HEK293 (cell line): ENCODE measurements around the gene CNKSR2.

Source experiments
- ATF2 ChIP-seq: fragments of 450-650 bp; formaldehyde crosslinking; IDR thresholded peaks from 2 replicates; pipeline ENCODE4 v1.5.1; 2016; ENCODE audit warnings: missing biosample characterization, missing genetic modification characterization, low read depth
- MEIS1 ChIP-seq: sonication (generic); formaldehyde crosslinking; IDR thresholded peaks from 2 replicates; pipeline ENCODE4 v1.8.1; 2022; ENCODE audit warnings: missing genetic modification reagents, mild to moderate bottlenecking, borderline replicate concordance
- ZBTB8A ChIP-seq: fragments of 450-650 bp; formaldehyde crosslinking; IDR thresholded peaks from 2 replicates; pipeline ENCODE4 v1.5.1; 2016; ENCODE audit warnings: missing biosample characterization, missing genetic modification characterization
- ZNF133 ChIP-seq: fragments of 450-650 bp; formaldehyde crosslinking; IDR thresholded peaks from 2 replicates; pipeline ENCODE4 v1.5.1; 2016; ENCODE audit warnings: missing biosample characterization, missing genetic modification characterization
- ZNF350 ChIP-seq: fragments of 450-650 bp; formaldehyde crosslinking; IDR thresholded peaks from 2 replicates; pipeline ENCODE4 v1.5.0; 2017; ENCODE audit warnings: missing biosample characterization, mild to moderate bottlenecking, missing genetic modification characterization
- ZNF549 ChIP-seq: fragments of 450-650 bp; IDR thresholded peaks from 2 replicates; pipeline ENCODE4 v1.5.1; 2018; ENCODE audit warnings: missing biosample characterization, missing genetic modification characterization, mild to moderate bottlenecking, inconsistent platforms, moderate library complexity
- ZNF571 ChIP-seq: fragments of 450-650 bp; formaldehyde crosslinking; IDR thresholded peaks from 2 replicates; pipeline ENCODE4 v1.5.0; 2017; ENCODE audit warnings: missing biosample characterization, missing genetic modification characterization
- ZNF747 ChIP-seq: fragments of 450-650 bp; formaldehyde crosslinking; IDR thresholded peaks from 2 replicates; pipeline ENCODE4 v1.5.1; 2016; ENCODE audit warnings: missing biosample characterization, missing genetic modification characterization
- ZNF830 ChIP-seq: fragments of 450-650 bp; IDR thresholded peaks from 2 replicates; pipeline ENCODE4 v1.5.0; 2018; ENCODE audit warnings: missing biosample characterization, missing genetic modification characterization, low read depth, mild to moderate bottlenecking, moderate library complexity
- TF ChIP-seq, protein P1 (sequence below): fragments of 450-650 bp; formaldehyde crosslinking; IDR thresholded peaks from 2 replicates; pipeline ENCODE4 v1.5.1; 2016; ENCODE audit warnings: missing biosample characterization, missing genetic modification characterization
- TF ChIP-seq, protein P2 (sequence below): fragments of 450-650 bp; formaldehyde crosslinking; IDR thresholded peaks from 2 replicates; pipeline ENCODE4 v1.5.1; 2016; ENCODE audit warnings: missing biosample characterization, missing genetic modification characterization
- TF ChIP-seq, protein P3 (sequence below): fragments of 450-650 bp; formaldehyde crosslinking; IDR thresholded peaks from 2 replicates; pipeline ENCODE4 v1.5.1; 2016; ENCODE audit warnings: missing biosample characterization, missing genetic modification characterization

GRCh38 chrX:21493226-21493830, 119.1 kb downstream of the CNKSR2 start:
- TF ChIP-seq ZNF830 (tag by site-specific recombination) (no peak), MEIS1 (CRISPR knock-in tag) (no peak), ATF2 (tag by site-specific recombination) (no peak), ZBTB8A (no peak), ZNF133 (no peak), ZNF571 (no peak), ZNF747 (tag by site-specific recombination) (no peak), ZNF350 (tag by site-specific recombination) (no peak), ZNF549 (tag by site-specific recombination) (no peak)
- TF ChIP-seq, protein P1, sequence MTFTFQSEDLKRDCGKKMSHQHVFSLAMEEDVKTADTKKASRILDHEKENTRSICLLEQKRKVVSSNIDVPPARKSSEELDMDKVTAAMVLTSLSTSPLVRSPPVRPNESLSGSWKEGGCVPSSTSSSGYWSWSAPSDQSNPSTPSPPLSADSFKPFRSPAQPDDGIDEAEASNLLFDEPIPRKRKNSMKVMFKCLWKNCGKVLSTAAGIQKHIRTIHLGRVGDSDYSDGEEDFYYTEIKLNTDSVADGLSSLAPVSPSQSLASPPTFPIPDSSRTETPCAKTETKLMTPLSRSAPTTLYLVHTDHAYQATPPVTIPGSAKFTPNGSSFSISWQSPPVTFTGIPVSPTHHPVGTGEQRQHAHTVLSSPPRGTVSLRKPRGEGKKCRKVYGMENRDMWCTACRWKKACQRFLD (tag by site-specific recombination), result no peak
- TF ChIP-seq, protein P2, sequence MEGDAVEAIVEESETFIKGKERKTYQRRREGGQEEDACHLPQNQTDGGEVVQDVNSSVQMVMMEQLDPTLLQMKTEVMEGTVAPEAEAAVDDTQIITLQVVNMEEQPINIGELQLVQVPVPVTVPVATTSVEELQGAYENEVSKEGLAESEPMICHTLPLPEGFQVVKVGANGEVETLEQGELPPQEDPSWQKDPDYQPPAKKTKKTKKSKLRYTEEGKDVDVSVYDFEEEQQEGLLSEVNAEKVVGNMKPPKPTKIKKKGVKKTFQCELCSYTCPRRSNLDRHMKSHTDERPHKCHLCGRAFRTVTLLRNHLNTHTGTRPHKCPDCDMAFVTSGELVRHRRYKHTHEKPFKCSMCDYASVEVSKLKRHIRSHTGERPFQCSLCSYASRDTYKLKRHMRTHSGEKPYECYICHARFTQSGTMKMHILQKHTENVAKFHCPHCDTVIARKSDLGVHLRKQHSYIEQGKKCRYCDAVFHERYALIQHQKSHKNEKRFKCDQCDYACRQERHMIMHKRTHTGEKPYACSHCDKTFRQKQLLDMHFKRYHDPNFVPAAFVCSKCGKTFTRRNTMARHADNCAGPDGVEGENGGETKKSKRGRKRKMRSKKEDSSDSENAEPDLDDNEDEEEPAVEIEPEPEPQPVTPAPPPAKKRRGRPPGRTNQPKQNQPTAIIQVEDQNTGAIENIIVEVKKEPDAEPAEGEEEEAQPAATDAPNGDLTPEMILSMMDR (tag by site-specific recombination), result no peak
- TF ChIP-seq, protein P3, sequence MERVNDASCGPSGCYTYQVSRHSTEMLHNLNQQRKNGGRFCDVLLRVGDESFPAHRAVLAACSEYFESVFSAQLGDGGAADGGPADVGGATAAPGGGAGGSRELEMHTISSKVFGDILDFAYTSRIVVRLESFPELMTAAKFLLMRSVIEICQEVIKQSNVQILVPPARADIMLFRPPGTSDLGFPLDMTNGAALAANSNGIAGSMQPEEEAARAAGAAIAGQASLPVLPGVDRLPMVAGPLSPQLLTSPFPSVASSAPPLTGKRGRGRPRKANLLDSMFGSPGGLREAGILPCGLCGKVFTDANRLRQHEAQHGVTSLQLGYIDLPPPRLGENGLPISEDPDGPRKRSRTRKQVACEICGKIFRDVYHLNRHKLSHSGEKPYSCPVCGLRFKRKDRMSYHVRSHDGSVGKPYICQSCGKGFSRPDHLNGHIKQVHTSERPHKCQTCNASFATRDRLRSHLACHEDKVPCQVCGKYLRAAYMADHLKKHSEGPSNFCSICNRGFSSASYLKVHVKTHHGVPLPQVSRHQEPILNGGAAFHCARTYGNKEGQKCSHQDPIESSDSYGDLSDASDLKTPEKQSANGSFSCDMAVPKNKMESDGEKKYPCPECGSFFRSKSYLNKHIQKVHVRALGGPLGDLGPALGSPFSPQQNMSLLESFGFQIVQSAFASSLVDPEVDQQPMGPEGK (tag by site-specific recombination), result no peak
